Ascending aorta (tissue), 2 donors: ENCODE results near the gene CEPT1. TPM values are rescaled to one million over a fixed set of nuclear protein-coding genes. Genes with fewer than 3 reads are reported as not detected.

ENCODE experiments used
- DNase-seq, 2 donors: peaks; one replicate each; pipeline ENCODE4 v3.0.0-alpha.2; 2019; ENCODE audit warnings: low spot score in 2 of 2
- H3K27ac ChIP-seq, 2 donors: fragments of 200-600 bp; sonication (generic); one replicate each; pipeline ENCODE4 v1.5.1; 2016 to 2017; ENCODE audit warnings: mild to moderate bottlenecking in 1 of 2
- H3K27me3 ChIP-seq: fragments of 200-600 bp; sonication (generic); one replicate; pipeline ENCODE4 v1.5.1; 2017
- H3K36me3 ChIP-seq, 2 donors: fragments of 200-600 bp; sonication (generic); one replicate each; pipeline ENCODE4 v1.5.1; 2016
- H3K4me1 ChIP-seq, 2 donors: fragments of 200-600 bp; sonication (generic); one replicate each; pipeline ENCODE4 v1.5.1; 2016 to 2017; ENCODE audit warnings: mild to moderate bottlenecking in 1 of 2
- H3K4me3 ChIP-seq, 2 donors: fragments of 200-600 bp; sonication (generic); one replicate each; pipeline ENCODE4 v1.5.1; 2016 to 2017; ENCODE audit warnings: mild to moderate bottlenecking in 1 of 2
- H3K9me3 ChIP-seq, 2 donors: fragments of 200-600 bp; sonication (generic); one replicate each; pipeline ENCODE4 v1.5.1; 2016
- CTCF ChIP-seq, 3 experiments: fragments of 200-600 bp in 2 of 3; fragments of 450-650 bp in 1 of 3; sonication (generic) in 2 of 3; IDR thresholded peaks; one replicate each; pipeline ENCODE4 v1.5.1; 2016 to 2019; ENCODE audit warnings: antibody characterized with exemption in 3 of 3, mild to moderate bottlenecking in 1 of 3, moderate library complexity in 1 of 3
- intact Hi-C: fragments of 100-400 bp; cut with DNase I; formaldehyde crosslinking; loops from one replicate; pipeline ENCODE4 v1.15.1; 2023
- total RNA-seq: library from RNA; depleted of rRNA; stranded (reverse); fragments of >200 nt; gene quantifications from one replicate; pipeline ENCODE4 v1.1.0, GENCODE V29; 2016

The CEPT1 gene
- total RNA-seq, 1 donor from 2014 or later = 6.6 TPM

GRCh38 chr1:111203681-111204200 is 63.7 kb downstream of the CEPT1 start:
- Histone ChIP-seq H3K27me3 (peaks cover 6% of the 10 kb centered on the region), H3K4me3 (peak overlapping the region; percentile 71 to 87), H3K27ac (peak overlapping the region; percentile 1 to 38), H3K36me3 (no peaks in the 10 kb centered on the region), H3K9me3 (no peaks in the 10 kb centered on the region), H3K4me1 (peaks cover 3% of the 10 kb centered on the region in 2 donors)
- intact Hi-C loops = no loop called here
- no peak for TF ChIP-seq CTCF (IDR thresholded peaks at IDR 0.05)
- DNase-seq = peak; percentile 53 to 84

GRCh38 chr1:111204201-111204982 is 64.4 kb downstream of the CEPT1 start:
- no peak for DNase-seq
- Histone ChIP-seq H3K27me3 (peaks cover 6% of the 10 kb centered on the region), H3K36me3 (no peaks in the 10 kb centered on the region), H3K27ac (peak overlapping the region in 1 of 2 donors; percentile 32), H3K4me3 (peak overlapping the region; percentile 71 to 87), H3K9me3 (no peaks in the 10 kb centered on the region), H3K4me1 (peaks cover 3% of the 10 kb centered on the region in 2 donors)
- intact Hi-C loops = no loop called here
- no peak for TF ChIP-seq CTCF (IDR thresholded peaks at IDR 0.05)

GRCh38 chr1:111204983-111205713 is 65.1 kb downstream of the CEPT1 start:
- Histone ChIP-seq H3K27me3 (peaks cover 6% of the 10 kb centered on the region), H3K4me1 (peaks cover 3% of the 10 kb centered on the region in 2 donors), H3K36me3 (no peaks in the 10 kb centered on the region), H3K4me3 (peak overlapping the region; percentile 71 to 87), H3K9me3 (no peaks in the 10 kb centered on the region), H3K27ac (no peak overlapping the region)
- DNase-seq = no peak
- TF ChIP-seq CTCF (IDR thresholded peaks at IDR 0.05) = no peak
- intact Hi-C loops = no loop called here

DNA sequence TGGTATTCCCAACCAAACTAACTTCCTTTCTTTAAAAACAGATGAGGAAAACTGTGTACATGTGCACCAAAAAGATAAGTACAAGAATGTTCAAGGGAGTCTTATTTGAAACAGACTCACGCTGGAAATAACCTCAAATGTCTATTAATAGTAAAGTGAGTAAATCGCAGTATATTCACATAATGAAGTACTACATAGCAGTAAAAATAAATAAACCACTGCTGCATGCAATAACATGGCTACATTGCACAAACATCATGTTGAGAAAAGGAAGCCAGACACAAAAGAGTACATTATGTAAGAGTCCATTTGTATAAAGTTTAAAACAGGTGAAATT is 65.7 kb downstream of the CEPT1 start:
- no peak for TF ChIP-seq CTCF (IDR thresholded peaks at IDR 0.05)
- Histone ChIP-seq H3K27me3 (peaks cover 6% of the 10 kb centered on the region), H3K9me3 (no peaks in the 10 kb centered on the region), H3K4me1 (peaks cover 3% of the 10 kb centered on the region in 2 donors), H3K4me3 (no peak overlapping the region), H3K27ac (no peak overlapping the region), H3K36me3 (no peaks in the 10 kb centered on the region)
- intact Hi-C loops = no loop called here
- no peak for DNase-seq

DNA sequence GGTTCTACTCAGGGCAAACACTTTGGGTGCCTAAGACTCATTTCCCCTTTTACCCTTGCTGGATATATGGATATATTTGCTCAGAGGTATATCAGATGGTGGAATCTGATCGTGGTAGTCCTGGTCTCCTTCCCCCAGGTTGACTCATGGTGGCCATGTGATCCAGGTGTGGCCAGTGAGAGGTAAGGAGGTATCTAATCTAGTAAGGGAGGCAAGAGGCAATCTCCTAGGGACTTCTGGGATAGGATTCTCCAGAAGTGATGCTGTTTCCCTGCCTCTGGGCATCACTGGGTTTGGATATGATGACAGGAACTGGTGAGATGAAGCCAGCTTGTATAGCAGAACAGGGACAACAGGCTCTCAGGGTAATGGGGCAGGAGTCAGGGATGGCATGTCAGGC is 68.9 kb downstream of the CEPT1 start:
- Histone ChIP-seq H3K9me3 (no peaks in the 10 kb centered on the region), H3K4me1 (peaks cover 0 to under 1% of the 10 kb centered on the region in 2 donors), H3K27me3 (peaks cover 3% of the 10 kb centered on the region), H3K36me3 (no peaks in the 10 kb centered on the region), H3K27ac (no peak overlapping the region), H3K4me3 (no peak overlapping the region)
- no peak for TF ChIP-seq CTCF (IDR thresholded peaks at IDR 0.05)
- intact Hi-C loops = no loop called here
- DNase-seq = no peak
